Measurements from ENCODE around the gene SPIRE1.

The SPIRE1 gene

GRCh38 chr18:12657684-12658425, at the start of gene SPIRE1:
Gene SPIRE1 (minus strand): TSS chr18:12658107. CDS start chr18:12657866, 241 bp downstream.
- DNase-seq (ENCODE audit: low read depth, low spot score), result peak; percentile 90

- DNase-seq (ENCODE audit: low read depth, low spot score), result peak; percentile 47
Observed at GRCh38 chr18:12703664-12704063, 45.8 kb upstream of the SPIRE1 start.

DNA sequence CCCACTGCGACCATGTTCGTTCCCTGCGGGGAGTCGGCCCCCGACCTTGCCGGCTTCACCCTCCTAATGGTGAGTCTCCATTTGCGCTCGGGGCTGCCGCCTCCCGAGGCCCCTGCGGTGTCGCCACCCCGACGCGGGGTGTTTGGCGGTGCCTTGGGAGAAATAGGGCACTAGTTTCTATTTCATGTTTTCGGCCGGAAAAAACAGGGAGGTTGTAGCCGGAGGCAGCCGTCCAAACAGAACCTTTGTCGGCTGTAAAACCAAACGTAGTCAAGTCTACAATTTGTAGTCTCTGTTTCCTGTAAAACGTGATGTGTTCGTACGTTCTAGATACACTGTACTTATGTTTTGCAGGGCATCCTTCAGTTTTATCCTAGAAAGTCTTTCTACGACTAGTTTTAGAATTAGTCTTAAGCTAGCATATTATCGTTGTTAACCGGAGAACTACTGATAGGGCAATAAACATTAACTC, 45.2 kb upstream of the SPIRE1 start:
- DNase-seq (ENCODE audit: low read depth, low spot score), result no peak

DNA sequence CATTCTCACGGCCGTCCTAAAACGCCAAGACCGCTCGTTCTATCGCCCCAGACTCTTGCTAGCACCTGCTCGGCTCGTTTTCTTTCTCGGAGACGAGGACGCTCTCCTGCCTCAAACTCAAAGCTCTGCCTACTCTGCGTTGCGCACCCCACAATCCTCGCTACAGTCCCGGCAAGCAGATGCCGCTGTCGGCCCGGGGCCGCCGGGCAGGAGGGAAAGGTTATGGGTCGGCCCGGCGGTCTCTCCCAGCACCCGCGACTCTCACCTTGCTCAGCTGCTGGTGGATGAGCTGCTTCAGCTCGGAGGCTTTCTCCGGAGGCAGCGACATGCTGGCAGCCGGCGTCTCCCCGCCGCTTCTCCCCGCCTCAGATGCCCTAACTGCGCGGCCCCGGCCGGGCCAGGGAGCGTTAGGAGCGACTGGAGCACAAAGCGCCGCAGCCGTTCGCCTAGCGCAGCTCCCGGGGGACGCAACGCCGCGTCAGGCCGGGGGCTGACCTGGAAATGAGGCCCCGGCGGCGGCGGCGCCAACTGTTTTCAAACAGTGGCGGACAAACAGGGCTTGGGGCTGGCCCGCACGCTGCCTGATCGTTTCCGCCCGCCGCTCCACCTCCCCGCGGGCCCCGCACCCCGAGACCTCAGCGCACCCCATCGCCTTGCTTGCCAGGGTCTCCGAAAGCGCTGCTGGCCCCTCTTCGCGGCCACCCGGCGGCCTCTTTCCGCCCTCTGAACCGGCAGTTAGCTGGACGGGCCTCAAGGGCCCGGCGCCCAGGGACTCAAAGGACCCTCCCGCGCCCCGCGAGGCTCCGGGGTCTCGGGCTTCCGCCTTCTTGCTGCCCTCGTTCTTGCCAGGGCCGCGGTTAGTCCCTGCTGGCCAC, 44.6 kb upstream of the SPIRE1 start, which contains the start of the genes CEP76 and PSMG2:
TSS of gene CEP76 (minus strand) at position 503 of the 875 bp plus-strand sequence. CDS start at position 328, 175 bp downstream.
TSS of gene PSMG2 (plus strand) at position 822 of the 875 bp plus-strand sequence. CDS start 66 bp downstream, outside the sequence.
- peak; percentile 96 for DNase-seq (ENCODE audit: low read depth, low spot score)

DNA sequence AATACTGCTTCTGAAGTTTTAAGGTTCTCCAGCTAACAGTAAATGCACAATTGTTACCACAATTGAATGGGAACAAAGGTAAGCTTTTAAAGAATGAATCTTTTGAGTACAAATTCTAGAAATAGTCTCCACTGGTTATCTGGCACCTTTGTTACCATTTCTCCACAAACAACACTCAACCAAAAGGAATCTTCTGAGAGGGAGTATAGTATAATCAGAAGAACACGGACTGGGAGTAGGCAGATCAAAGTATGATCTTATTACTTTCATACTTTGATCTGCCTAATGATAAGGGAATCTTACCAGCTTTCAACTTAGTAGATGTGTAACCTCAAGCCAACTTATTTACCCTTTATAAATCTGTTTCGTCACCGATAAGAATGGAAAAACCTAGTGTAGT, 43.3 kb upstream of the SPIRE1 start:
- peak; percentile 11 for DNase-seq (ENCODE audit: low read depth, low spot score)

- no peak for DNase-seq (ENCODE audit: low read depth, low spot score)
Observed at GRCh38 chr18:12699747-12700146, 41.8 kb upstream of the SPIRE1 start.

GRCh38 chr18:12694032-12694431, 36.1 kb upstream of the SPIRE1 start:
- DNase-seq (ENCODE audit: low read depth, low spot score), result peak; percentile 12

DNA sequence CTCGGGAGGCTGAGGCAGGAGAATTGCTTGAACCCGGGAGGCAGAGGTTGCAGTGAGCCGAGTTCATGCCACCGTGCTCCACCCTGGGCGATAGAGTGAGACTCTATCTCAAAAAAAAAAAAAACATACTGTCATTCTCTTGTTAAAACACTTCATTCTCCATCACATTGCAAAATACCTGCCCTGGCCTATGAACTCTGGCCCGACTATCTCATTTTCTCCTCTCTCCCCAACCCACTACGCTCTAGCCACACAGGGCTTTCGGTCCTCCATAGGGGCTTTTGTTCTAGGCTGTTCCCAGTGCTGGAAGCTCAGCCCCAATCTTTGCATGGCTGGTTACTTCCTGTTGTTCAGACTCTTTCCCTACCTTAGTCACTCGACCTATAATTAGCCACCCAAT, 34.3 kb upstream of the SPIRE1 start:
- no peak for DNase-seq (ENCODE audit: low read depth, low spot score)

GRCh38 chr18:12689256-12689850, 31.4 kb upstream of the SPIRE1 start:
- DNase-seq (ENCODE audit: low read depth, low spot score), result no peak

DNA sequence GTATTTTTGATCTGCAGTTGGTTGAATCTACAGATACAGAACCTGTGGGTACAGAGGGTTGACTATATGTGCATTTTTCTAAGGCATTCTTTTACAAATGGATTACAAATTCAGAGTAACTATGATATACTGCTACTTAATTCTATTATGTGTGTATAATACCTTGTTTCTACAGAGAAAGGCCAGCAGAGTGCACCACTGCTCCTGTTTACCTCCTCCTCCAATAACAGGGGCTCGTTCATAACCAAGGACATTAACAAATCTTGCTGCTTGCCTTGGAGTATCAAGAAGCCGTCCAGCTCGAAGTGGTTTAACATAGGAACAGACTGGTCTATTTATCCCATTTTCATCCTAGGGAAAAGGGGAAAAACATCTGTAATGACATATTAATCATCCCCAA, 28.2 kb upstream of the SPIRE1 start:
- peak; percentile 29 for DNase-seq (ENCODE audit: low read depth, low spot score)

GRCh38 chr18:12679183-12679786, 21.4 kb upstream of the SPIRE1 start:
- DNase-seq (ENCODE audit: low read depth, low spot score), result peak; percentile 22

DNA sequence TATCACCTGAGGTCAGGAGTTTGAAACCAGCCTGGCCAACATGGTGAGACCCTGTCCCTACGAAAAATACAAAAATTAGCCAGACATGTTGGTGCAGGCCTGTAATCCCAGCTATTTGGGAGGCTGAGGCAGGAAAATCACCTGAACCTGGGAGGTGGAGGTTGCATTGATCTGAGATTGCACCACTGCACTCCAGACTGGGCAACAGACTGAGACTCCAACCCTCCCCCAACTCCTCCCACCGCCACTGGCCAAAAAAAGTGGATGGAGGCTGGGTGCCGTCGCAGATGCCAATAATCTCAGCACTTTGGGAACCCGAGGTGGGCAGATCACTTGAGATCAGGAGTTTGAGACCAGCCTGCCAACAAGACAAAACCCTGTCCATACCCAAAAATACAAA, 10.1 kb upstream of the SPIRE1 start:
- no peak for DNase-seq (ENCODE audit: low read depth, low spot score)

DNA sequence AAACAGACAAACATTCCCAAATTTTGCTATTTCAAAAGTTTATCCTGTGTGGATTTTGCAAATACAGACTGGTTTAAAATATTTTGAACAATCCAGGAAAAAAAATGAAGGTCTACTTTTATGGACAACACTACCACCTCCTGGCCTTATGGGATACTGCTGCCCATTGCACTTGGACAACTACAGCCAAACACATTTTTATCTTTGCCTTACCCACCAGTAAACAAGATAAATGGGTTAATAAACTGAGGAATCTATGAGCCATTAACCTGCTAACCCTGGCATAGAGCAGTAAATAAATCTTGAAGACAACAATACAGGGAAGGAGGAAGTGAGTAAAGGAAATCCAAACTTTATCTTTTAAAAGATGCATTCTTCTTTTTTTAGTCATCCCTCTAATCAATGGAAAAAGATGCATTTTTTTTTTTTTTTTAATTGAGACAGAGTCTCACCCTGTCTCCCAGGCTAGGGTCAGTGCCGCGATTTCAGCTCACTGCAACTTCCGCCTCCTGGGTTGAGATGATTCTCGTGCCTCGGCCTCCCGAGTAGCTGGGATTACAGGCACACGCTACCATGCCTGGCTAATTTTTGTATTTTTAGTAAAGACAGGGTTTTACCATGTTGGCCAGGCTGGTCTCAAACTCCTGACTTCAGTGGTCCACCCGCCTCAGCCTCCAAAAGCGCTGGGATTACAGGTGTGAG, 2.1 kb upstream of the SPIRE1 start:
- peak; percentile 79 for DNase-seq (ENCODE audit: low read depth, low spot score)

DNA sequence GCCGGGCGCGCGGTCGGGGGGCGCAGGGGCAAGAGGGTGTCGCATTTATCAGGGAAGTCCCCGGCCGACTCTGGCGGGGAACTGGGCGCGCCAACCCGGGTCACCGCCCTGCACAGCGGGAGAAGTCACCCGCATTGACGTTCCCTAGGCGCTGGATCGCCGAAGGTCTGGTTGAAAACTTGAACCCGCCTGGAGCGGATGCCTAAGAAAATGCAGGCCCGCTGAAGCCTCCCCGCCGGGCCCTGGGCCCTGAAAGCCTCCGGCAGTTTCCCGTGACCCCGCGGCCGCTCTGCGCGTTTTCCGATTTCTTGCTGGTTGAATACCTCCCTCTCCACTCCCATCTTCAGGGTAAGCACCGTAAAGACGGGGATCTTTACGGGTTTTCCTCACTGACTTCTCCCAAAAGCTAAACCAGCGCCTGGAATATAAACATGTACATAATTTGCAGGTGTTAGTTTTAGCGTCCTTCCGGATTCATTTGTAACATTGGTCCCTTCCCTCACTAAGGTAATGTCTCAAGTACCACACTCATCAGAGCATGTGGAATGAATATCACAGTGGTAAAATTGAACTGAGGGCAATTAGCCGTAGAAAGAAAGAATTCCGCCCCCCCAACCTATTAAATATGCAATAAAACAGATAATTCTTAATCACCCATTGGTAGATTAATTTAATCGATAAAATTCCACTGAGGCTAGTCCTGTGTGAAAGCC, 675 bp upstream of the SPIRE1 start:
- peak; percentile 71 for DNase-seq (ENCODE audit: low read depth, low spot score)

- peak; percentile 80 for DNase-seq (ENCODE audit: low read depth, low spot score)
Observed at GRCh38 chr18:12656938-12657683, 796 bp downstream of the SPIRE1 start.

DNA sequence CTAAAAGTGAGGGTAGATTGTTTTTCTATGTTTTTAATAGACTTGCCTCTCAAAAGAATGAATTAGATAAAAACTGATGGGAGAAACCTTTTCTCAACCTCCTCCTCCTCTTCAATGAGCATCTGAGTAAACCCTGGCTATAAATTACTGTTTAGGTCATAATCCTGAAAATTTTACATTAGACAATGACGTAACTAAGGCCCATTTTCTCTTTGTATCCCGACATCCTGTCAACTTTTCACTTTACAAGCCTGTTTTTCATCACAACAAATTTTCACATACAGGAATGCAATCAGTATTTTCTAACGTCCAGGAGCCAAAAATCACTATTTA, 1.3 kb downstream of the SPIRE1 start:
- DNase-seq (ENCODE audit: low read depth, low spot score), result no peak

- no peak for DNase-seq (ENCODE audit: low read depth, low spot score)
Observed at GRCh38 chr18:12654971-12655370, 2.9 kb downstream of the SPIRE1 start.

- DNase-seq (ENCODE audit: low read depth, low spot score), result peak; percentile 39
Observed at GRCh38 chr18:12652861-12653401, 5.0 kb downstream of the SPIRE1 start.

- no peak for DNase-seq (ENCODE audit: low read depth, low spot score)
Observed at GRCh38 chr18:12651651-12652050, 6.3 kb downstream of the SPIRE1 start.
